ENCODE results near the gene CWC22. TPM values are rescaled to one million over a fixed set of nuclear protein-coding genes. Genes with fewer than 3 reads are reported as not detected.

CWC22 gene
- total and polyA plus RNA-seq, 2 donors (not counting 1 experiment from before 2014, with no cell fraction given) = 6.3 to 28.7 TPM

DNA sequence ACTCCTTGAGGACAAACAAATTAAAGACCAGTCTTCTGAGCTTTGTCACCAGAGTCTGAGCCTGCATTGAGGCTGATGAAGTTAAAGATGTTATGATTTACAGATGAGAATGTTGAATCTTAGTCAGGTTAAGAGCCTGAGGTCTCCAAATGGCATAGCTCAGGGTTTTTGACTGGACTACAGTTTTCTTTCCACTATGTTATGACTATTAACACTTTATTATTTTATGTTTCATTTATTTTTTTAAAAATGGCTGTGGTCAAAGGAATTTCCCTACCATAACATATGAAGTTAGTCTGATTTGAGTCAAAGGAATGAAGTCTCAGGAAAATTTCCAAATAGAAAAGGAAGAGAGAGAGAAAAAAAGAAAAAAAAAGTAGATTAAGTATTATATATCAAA, 39.7 kb upstream of the CWC22 start:
- peaks cover 0 to 1% (median 0%) of the 10 kb centered on the region in 3 donors for H3K9me3 ChIP-seq (ENCODE audit: control extremely low read depth in 1 of 3, control insufficient read depth in 2 of 3, insufficient read depth in 1 of 3, low read length in 2 of 3)
- intact Hi-C loops (cut with micrococcal nuclease) = no loop called here
- peaks cover 0 to 14% (median 0%) of the 10 kb centered on the region in 4 experiments for H3K27me3 ChIP-seq (replicated peaks in 1 of 4; ENCODE audit: control extremely low read depth in 1 of 4, control insufficient read depth in 3 of 4, insufficient read depth in 4 of 4, low read length in 3 of 4)
- H3K9ac ChIP-seq (ENCODE audit: low read length) = no peak overlapping the region
- TF ChIP-seq EZH2 (IDR thresholded peaks at IDR 0.05; ENCODE audit: borderline replicate concordance, insufficient read depth, low read depth, low read length, poor library complexity, severe bottlenecking) = no peak
- TF ChIP-seq, protein P1, sequence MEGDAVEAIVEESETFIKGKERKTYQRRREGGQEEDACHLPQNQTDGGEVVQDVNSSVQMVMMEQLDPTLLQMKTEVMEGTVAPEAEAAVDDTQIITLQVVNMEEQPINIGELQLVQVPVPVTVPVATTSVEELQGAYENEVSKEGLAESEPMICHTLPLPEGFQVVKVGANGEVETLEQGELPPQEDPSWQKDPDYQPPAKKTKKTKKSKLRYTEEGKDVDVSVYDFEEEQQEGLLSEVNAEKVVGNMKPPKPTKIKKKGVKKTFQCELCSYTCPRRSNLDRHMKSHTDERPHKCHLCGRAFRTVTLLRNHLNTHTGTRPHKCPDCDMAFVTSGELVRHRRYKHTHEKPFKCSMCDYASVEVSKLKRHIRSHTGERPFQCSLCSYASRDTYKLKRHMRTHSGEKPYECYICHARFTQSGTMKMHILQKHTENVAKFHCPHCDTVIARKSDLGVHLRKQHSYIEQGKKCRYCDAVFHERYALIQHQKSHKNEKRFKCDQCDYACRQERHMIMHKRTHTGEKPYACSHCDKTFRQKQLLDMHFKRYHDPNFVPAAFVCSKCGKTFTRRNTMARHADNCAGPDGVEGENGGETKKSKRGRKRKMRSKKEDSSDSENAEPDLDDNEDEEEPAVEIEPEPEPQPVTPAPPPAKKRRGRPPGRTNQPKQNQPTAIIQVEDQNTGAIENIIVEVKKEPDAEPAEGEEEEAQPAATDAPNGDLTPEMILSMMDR (IDR thresholded peaks at IDR 0.05) = no peak
- peaks cover 15% of the 10 kb centered on the region for H3K27me3 Mint-ChIP-seq
- H3K4me1 ChIP-seq (ENCODE audit: control insufficient read depth in 2 of 2, insufficient read depth in 2 of 2, low read length in 2 of 2) = no peaks in the 10 kb centered on the region
- ChIA-PET POLR2A (no interaction called here), CTCF (no interaction called here)
- no peaks in the 10 kb centered on the region for H3K36me3 ChIP-seq (replicated peaks in 1 of 2; ENCODE audit: control extremely low read depth in 1 of 2, control insufficient read depth in 1 of 2, extremely low read depth in 1 of 2, insufficient read depth in 2 of 2, low read length in 1 of 2)
- no peak overlapping the region for H3K27ac ChIP-seq (ENCODE audit: low read length in 2 of 2)
- H3K4me3 ChIP-seq (ENCODE audit: control extremely low read depth in 1 of 5, extremely low read depth in 1 of 5, insufficient read depth in 1 of 5, low read depth in 2 of 5, low read length in 4 of 5) = no peak overlapping the region
- H3K79me2 ChIP-seq (ENCODE audit: control insufficient read depth, insufficient read depth, low read length) = no peaks in the 10 kb centered on the region
- no peaks in the 10 kb centered on the region for H4K20me1 ChIP-seq (ENCODE audit: control insufficient read depth, insufficient read depth, low read length, poor library complexity, severe bottlenecking)
- H3K4me3 Mint-ChIP-seq = no peak overlapping the region
- H3K4me2 ChIP-seq (replicated peaks; ENCODE audit: low read depth, low read length, poor library complexity, severe bottlenecking) = no peak overlapping the region
- no peaks in the 10 kb centered on the region for H3K9me3 Mint-ChIP-seq (ENCODE audit: insufficient read depth)
- no peak overlapping the region for H2AFZ ChIP-seq (ENCODE audit: insufficient read depth, low read depth, low read length, poor library complexity, severe bottlenecking)
- H3K4me1 Mint-ChIP-seq = no peaks in the 10 kb centered on the region
- ATAC-seq (ENCODE audit: low read depth) = no peak
- no peak overlapping the region for H3K27ac Mint-ChIP-seq
- DNase-seq = no peak

DNA sequence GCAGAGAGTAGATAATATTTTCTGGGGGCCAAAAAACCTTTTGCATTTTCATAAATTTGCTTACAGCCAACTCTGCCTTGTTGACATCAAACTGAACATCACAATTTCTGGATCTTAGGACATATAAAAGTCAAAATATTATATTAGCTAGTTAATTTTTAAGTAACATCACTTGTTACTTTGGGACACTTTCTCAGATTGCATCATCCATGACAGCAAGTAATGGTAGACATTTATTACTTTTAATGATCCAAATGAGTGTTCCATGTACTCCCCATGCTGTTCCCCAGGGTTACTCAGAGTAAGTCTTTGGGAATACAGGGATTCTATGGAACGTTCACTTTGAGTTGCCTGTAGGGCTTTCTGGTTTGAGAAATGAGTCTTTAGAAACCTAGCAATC, 39.1 kb upstream of the CWC22 start:
- Histone ChIP-seq H3K27me3 (replicated peaks in 1 of 4; ENCODE audit: control extremely low read depth in 1 of 4, control insufficient read depth in 3 of 4, insufficient read depth in 4 of 4, low read length in 3 of 4) (peaks cover 0 to 17% (median 0%) of the 10 kb centered on the region in 4 experiments), H3K36me3 (replicated peaks in 1 of 2; ENCODE audit: control extremely low read depth in 1 of 2, control insufficient read depth in 1 of 2, extremely low read depth in 1 of 2, insufficient read depth in 2 of 2, low read length in 1 of 2) (no peaks in the 10 kb centered on the region), H3K9ac (ENCODE audit: low read length) (no peak overlapping the region), H3K4me1 (ENCODE audit: control insufficient read depth in 2 of 2, insufficient read depth in 2 of 2, low read length in 2 of 2) (no peaks in the 10 kb centered on the region), H3K4me3 (ENCODE audit: control extremely low read depth in 1 of 5, extremely low read depth in 1 of 5, insufficient read depth in 1 of 5, low read depth in 2 of 5, low read length in 4 of 5) (no peak overlapping the region), H3K79me2 (ENCODE audit: control insufficient read depth, insufficient read depth, low read length) (no peaks in the 10 kb centered on the region), H3K9me3 (ENCODE audit: control extremely low read depth in 1 of 3, control insufficient read depth in 2 of 3, insufficient read depth in 1 of 3, low read length in 2 of 3) (peaks cover 0 to 1% (median 0%) of the 10 kb centered on the region in 3 donors), H2AFZ (ENCODE audit: insufficient read depth, low read depth, low read length, poor library complexity, severe bottlenecking) (no peak overlapping the region), H4K20me1 (ENCODE audit: control insufficient read depth, insufficient read depth, low read length, poor library complexity, severe bottlenecking) (no peaks in the 10 kb centered on the region), H3K4me2 (replicated peaks; ENCODE audit: low read depth, low read length, poor library complexity, severe bottlenecking) (no peak overlapping the region), H3K27ac (ENCODE audit: low read length in 2 of 2) (no peak overlapping the region)
- Mint-ChIP-seq H3K27me3 (peaks cover 15% of the 10 kb centered on the region), H3K27ac (no peak overlapping the region), H3K4me3 (no peak overlapping the region), H3K4me1 (no peaks in the 10 kb centered on the region), H3K9me3 (ENCODE audit: insufficient read depth) (no peaks in the 10 kb centered on the region)
- WGBS (ENCODE audit: insufficient coverage) = no CpG with 5 or more reads among the region's 1 CpG
- DNase-seq = no peak
- ChIA-PET POLR2A (no interaction called here), CTCF (no interaction called here)
- ATAC-seq (ENCODE audit: low read depth) = no peak
- intact Hi-C loops (cut with micrococcal nuclease) = no loop called here
- TF ChIP-seq EZH2 (IDR thresholded peaks at IDR 0.05; ENCODE audit: borderline replicate concordance, insufficient read depth, low read depth, low read length, poor library complexity, severe bottlenecking) = no peak
- TF ChIP-seq, protein P1 (IDR thresholded peaks at IDR 0.05) = no peak
